K562 treated with DMSO at 1 percent for 4 hours (cell line): ENCODE results near the gene NNAT. TPM values are rescaled to one million over a fixed set of nuclear protein-coding genes. Genes with fewer than 3 reads are reported as not detected.

Experiments
- total RNA-seq: library from RNA; unstranded; fragments of 300-600 nt; gene quantifications from 2 replicates; pipeline ENCODE4 v1.2.3, GENCODE V29; 2022; ENCODE audit not compliant: insufficient read depth

NNAT gene, protein sequence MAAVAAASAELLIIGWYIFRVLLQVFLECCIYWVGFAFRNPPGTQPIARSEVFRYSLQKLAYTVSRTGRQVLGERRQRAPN
- total RNA-seq: not detected in 2 replicates

DNA sequence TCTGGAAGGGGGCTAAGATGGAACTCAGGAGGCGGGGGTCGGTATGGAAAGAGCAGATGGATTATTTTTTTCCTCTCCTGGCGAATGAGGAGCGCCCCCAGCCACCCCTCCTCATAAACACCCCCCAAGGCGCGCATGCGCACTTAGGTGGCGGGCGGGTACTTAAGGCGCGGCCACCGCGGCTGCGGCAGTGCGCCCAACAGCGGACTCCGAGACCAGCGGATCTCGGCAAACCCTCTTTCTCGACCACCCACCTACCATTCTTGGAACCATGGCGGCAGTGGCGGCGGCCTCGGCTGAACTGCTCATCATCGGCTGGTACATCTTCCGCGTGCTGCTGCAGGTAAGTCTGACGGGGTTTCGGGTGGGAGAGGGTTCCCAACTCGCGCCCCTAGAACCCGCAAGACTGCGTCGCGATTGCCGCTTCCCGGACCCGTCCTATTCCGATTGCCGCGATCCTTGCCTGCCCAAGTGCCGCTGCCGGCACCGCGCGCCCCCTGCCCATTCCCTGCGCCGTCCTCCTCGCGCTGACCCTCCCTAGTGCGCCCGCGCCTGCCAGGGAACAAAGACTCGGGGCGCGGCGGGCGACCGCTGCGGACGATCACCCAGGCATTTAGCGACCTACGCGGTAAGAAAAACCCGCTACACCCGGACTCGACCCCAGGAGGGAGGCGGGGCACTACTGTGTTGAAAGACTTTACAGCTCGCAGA, at the start of gene NNAT:
TSS of gene NNAT (plus strand) at position 190 of the 711 bp plus-strand sequence. CDS start at position 272, 82 bp downstream.

DNA sequence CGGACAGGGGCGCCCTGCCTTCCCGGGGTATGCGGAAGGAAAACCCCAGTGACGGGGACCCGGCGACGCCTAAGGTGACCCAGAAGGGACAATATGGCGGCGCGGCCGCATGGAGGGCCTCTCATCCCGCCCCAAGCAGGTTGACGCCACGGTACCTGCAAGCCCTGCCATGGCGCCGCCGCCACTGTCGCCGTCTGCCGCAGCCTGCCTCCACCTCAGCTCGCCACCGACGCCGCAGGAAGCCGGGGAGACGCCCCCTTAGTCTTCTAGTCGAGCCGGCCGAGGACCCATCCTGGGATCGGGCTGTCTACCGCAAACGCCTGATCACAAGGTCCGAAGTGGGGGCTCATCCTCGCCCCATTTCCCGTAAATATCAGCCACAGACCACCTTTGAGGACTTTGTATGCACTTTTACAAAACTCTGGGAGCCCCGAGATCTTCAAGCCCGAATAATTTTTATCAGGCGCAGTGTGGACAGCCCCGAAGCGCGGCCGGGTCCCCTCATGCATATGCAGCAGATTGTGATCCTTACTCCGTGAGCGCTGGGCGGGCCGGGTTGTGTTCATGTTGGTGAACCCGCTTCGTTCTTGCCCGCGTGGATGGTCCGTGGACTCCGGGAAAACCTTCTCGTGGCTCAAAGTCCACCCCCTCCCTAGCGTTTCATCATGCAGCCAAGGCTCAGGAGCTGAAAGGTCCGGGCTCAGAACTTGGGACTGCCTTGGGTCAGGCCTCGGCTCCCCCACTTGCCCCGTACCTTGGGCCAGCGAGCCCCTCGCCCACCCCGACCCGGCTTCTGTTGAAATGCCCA, 6.8 kb downstream of the NNAT start, which contains the start of gene BLCAP:
TSS of gene BLCAP (minus strand) at position 239 of the 808 bp plus-strand sequence. CDS start 8,702 bp downstream, outside the sequence.

Other genes with a start within 250 kb of the NNAT start
- 15.0 and 15.1 TPM in 2 replicates for gene MANBAL, start 231.6 kb upstream of the NNAT start, total RNA-seq
- gene SRC, start 175.1 kb upstream of the NNAT start, total RNA-seq: 3.6 and 5.8 TPM in 2 replicates
- 34.8 and 37.2 TPM in 2 replicates for gene BLCAP, start 6.6 kb downstream of the NNAT start, total RNA-seq
- gene CTNNBL1, start 172.8 kb downstream of the NNAT start, total RNA-seq: 39.9 and 48.5 TPM in 2 replicates